Caco-2 (cell line): ENCODE data around the gene ZDHHC19. TPM values are rescaled to one million over a fixed set of nuclear protein-coding genes. Genes with fewer than 3 reads are reported as not detected.

Experiments
- BruUV-seq: library from RNA; stranded (reverse); fragments of 400-500 nt; replicated peaks from 2 replicates; lab custom pipeline; 2021; lab: Mats Ljungman, UMichigan
- CTCF ChIA-PET: fragments of 300-600 bp; sonication (Branson Sonifier 250); formaldehyde crosslinking; loops from one replicate; lab custom pipeline; 2022; ENCODE audit warnings: antibody characterized with exemption; lab: Charles Lee
- POLR2A ChIA-PET: fragments of 300-600 bp; sonication (Branson Sonifier 250); formaldehyde crosslinking; loops from one replicate; lab custom pipeline; 2022; ENCODE audit warnings: antibody characterized with exemption; lab: Charles Lee
- DNase-seq, 2 experiments: peaks; one replicate each; pipeline versions ENCODE4 v3.0.0 to v3.0.0-alpha.2; 2020 to 2022
- H3K27me3 ChIP-seq: replicated peaks from 2 replicates; pipeline ENCODE4 v1.6.0; 2011; ENCODE audit warnings: low read length; ENCODE audit not compliant: control insufficient read depth, insufficient read depth
- H3K36me3 ChIP-seq: 2 replicates; pipeline ENCODE4 v1.5.1; 2011; ENCODE audit warnings: low read length; ENCODE audit not compliant: control insufficient read depth, insufficient read depth
- H3K4me1 ChIP-seq: fragments of 250-450 bp; sonication (Bioruptor Pico); 2 replicates; pipeline ENCODE4 v1.5.1; 2020; ENCODE audit warnings: mild to moderate bottlenecking
- H3K4me3 ChIP-seq: 2 replicates; pipeline ENCODE4 v1.5.1; 2011; ENCODE audit warnings: low read depth, mild to moderate bottlenecking, control low read depth, low read length
- H3K9me3 ChIP-seq: fragments of 250-450 bp; sonication (Bioruptor Pico); 2 replicates; pipeline ENCODE4 v1.5.1; 2020; ENCODE audit warnings: mild to moderate bottlenecking, moderate library complexity
- H3K27ac Mint-ChIP-seq: one replicate; pipeline ENCODE4 v1.8.0; 2022; ENCODE audit warnings: mixed read lengths; ENCODE audit not compliant: unreplicated experiment
- H3K27me3 Mint-ChIP-seq: one replicate; pipeline ENCODE4 v1.8.0; 2022; ENCODE audit warnings: mixed read lengths; ENCODE audit not compliant: insufficient read depth, unreplicated experiment
- H3K36me3 Mint-ChIP-seq: one replicate; pipeline ENCODE4 v1.8.0; 2022; ENCODE audit warnings: mild to moderate bottlenecking, mixed read lengths; ENCODE audit not compliant: insufficient read depth, unreplicated experiment
- H3K4me1 Mint-ChIP-seq: one replicate; pipeline ENCODE4 v1.8.0; 2022; ENCODE audit warnings: low read depth, mixed read lengths; ENCODE audit not compliant: unreplicated experiment
- H3K4me3 Mint-ChIP-seq: one replicate; pipeline ENCODE4 v1.8.0; 2022; ENCODE audit warnings: mild to moderate bottlenecking, moderate library complexity, mixed read lengths; ENCODE audit not compliant: unreplicated experiment
- H3K9me3 Mint-ChIP-seq: one replicate; pipeline ENCODE4 v1.8.0; 2022; ENCODE audit warnings: mixed read lengths; ENCODE audit not compliant: unreplicated experiment
- CTCF ChIP-seq, 2 experiments: fragments of 200-600 bp in 1 of 2; IDR thresholded peaks; 1 replicate in 1 of 2; 2 replicates in 1 of 2; pipeline versions ENCODE4 v1.5.1 to v1.8.0; 2011 to 2022; ENCODE audit warnings: antibody characterized with exemption in 1 of 2, control low read depth in 1 of 2, inconsistent platforms in 1 of 2, low read depth in 1 of 2, low read length in 1 of 2, mild to moderate bottlenecking in 1 of 2, moderate library complexity in 1 of 2; ENCODE audit not compliant: insufficient read depth in 1 of 2, severe bottlenecking in 1 of 2, unreplicated experiment in 1 of 2
- intact Hi-C: fragments of 100-400 bp; cut with micrococcal nuclease; formaldehyde crosslinking; loops from one replicate; pipeline ENCODE4 v1.10.0; 2022; ENCODE audit not compliant: unreplicated experiment
- total RNA-seq: library from RNA; stranded (reverse); gene quantifications from 2 replicates; pipeline ENCODE4 v1.2.3, GENCODE V29; 2022

The ZDHHC19 gene
- total RNA-seq, 1 experiment from 2014 or later: not detected

DNA sequence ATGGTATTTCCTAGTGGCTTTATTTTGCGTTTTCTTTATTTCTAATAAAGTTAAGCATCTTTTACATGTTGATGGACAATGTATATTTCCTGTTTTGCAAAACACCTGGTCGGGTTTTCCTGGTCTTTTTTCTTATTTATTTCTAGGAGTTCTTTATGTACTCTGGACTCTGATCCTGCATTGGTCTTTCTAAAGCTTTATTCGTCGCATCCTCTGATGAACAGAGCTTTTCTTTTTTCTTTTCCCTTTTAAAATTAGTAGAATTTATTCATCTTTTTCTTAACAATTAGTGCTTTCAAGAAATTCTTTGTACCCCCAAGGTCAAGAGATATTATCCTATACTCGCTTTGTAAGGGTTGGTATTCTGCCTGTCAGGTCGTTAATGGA, 32.2 kb downstream of the ZDHHC19 start:
- ChIA-PET CTCF (no interaction called here), POLR2A (no interaction called here)
- Histone ChIP-seq H3K27me3 (no peaks in the 10 kb centered on the region), H3K4me1 (peaks cover 4% of the 10 kb centered on the region; the same call in 1 of the 2 replicates), H3K36me3 (no peaks in the 10 kb centered on the region), H3K4me3 (no peak overlapping the region), H3K9me3 (no peaks in the 10 kb centered on the region)
- no peak for DNase-seq
- no peaks in the 10 kb centered on the region for H3K27me3 Mint-ChIP-seq
- intact Hi-C loops: no loop called here
- H3K36me3 Mint-ChIP-seq: no peaks in the 10 kb centered on the region
- no peaks in the 10 kb centered on the region for H3K4me1 Mint-ChIP-seq
- H3K4me3 Mint-ChIP-seq: no peak overlapping the region
- BruUV-seq: no TSS peak
- no peaks in the 10 kb centered on the region for H3K9me3 Mint-ChIP-seq
- TF ChIP-seq CTCF (IDR thresholded peaks at IDR 0.05; ENCODE audit: insufficient read depth in 1 of 2, low read depth in 1 of 2, low read length in 1 of 2, severe bottlenecking in 1 of 2, unreplicated experiment in 1 of 2): no peak
- no peak overlapping the region for H3K27ac Mint-ChIP-seq

DNA sequence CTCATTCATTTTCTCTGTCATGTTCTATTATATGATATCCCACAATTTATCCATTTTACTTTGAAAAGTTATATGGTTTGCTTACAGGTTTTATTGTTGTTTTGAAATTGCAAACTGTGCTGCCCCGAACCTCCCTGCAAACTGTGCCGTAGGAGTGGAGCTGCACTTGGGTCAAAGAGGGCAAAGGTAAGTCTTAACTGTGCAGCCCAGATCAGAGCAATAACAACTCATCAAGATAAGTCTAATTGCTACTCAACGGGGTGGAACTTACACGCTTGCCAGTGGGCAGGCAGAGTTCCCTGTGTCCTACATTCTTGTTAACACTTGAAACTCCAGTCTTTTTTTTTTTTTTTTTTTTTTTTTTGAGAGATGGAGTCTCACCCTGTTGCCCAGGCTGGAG, 33.2 kb downstream of the ZDHHC19 start:
- DNase-seq: no peak
- Mint-ChIP-seq H3K36me3 (no peaks in the 10 kb centered on the region), H3K4me3 (no peak overlapping the region), H3K4me1 (no peaks in the 10 kb centered on the region), H3K9me3 (no peaks in the 10 kb centered on the region), H3K27me3 (no peaks in the 10 kb centered on the region), H3K27ac (no peak overlapping the region)
- no peak for TF ChIP-seq CTCF (IDR thresholded peaks at IDR 0.05; ENCODE audit: insufficient read depth in 1 of 2, low read depth in 1 of 2, low read length in 1 of 2, severe bottlenecking in 1 of 2, unreplicated experiment in 1 of 2)
- BruUV-seq: no TSS peak
- ChIA-PET CTCF (no interaction called here), POLR2A (no interaction called here)
- peaks cover 4% of the 10 kb centered on the region; the same call in 1 of the 2 replicates for H3K4me1 ChIP-seq
- intact Hi-C loops: no loop called here
- H3K4me3 ChIP-seq: no peak overlapping the region
- no peaks in the 10 kb centered on the region for H3K9me3 ChIP-seq
- H3K36me3 ChIP-seq: no peaks in the 10 kb centered on the region
- no peaks in the 10 kb centered on the region for H3K27me3 ChIP-seq

DNA sequence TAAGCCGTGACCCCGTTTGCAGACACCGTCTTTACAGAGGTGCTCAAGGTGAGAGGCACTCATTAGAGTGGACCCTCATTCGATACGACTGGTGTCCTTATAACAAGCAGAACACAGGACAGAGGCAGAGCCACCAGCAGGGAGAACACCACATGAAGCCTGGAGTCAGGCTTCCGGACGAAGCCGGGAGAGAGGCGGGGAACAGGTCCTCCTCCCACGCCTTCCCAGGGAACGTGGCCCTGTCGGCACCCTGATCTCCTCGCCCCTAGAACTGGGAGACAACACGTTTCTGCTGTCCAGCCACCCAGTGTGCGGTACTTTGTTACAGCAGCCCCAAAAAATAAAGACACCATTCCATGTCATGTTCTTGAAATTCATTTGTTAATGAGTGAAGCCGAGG, 33.6 kb downstream of the ZDHHC19 start:
- no TSS peak for BruUV-seq
- no peak overlapping the region for H3K27ac Mint-ChIP-seq
- DNase-seq: no peak
- H3K36me3 Mint-ChIP-seq: no peaks in the 10 kb centered on the region
- no peaks in the 10 kb centered on the region for H3K9me3 Mint-ChIP-seq
- Histone ChIP-seq H3K36me3 (no peaks in the 10 kb centered on the region), H3K4me1 (peaks cover 4% of the 10 kb centered on the region; the same call in 1 of the 2 replicates), H3K4me3 (no peak overlapping the region), H3K27me3 (no peaks in the 10 kb centered on the region), H3K9me3 (no peaks in the 10 kb centered on the region)
- H3K4me3 Mint-ChIP-seq: no peak overlapping the region
- no peaks in the 10 kb centered on the region for H3K27me3 Mint-ChIP-seq
- intact Hi-C loops: no loop called here
- ChIA-PET POLR2A (no interaction called here), CTCF (no interaction called here)
- no peaks in the 10 kb centered on the region for H3K4me1 Mint-ChIP-seq
- no peak for TF ChIP-seq CTCF (IDR thresholded peaks at IDR 0.05; ENCODE audit: insufficient read depth in 1 of 2, low read depth in 1 of 2, low read length in 1 of 2, severe bottlenecking in 1 of 2, unreplicated experiment in 1 of 2)
